Left lobe of liver (tissue), 2 donors: ENCODE measurements around the gene DDX23. TPM values are rescaled to one million over a fixed set of nuclear protein-coding genes. Genes with fewer than 3 reads are reported as not detected.
A peak's percentile ranks its signal among the peaks of the same experiment; 100 is the strongest.

ENCODE experiments used
- ATAC-seq: fragments of 200-7000 bp; cut with Tn5 transposase; one replicate; pipeline ENCODE4 v1.9.1; 2020; ENCODE audit warnings: mild to moderate bottlenecking, moderate library complexity
- DNase-seq: peaks from one replicate; pipeline ENCODE4 v3.0.0-alpha.2; 2020; ENCODE audit warnings: low spot score
- total RNA-seq: library from RNA; stranded (reverse); gene quantifications from one replicate; pipeline ENCODE4 v1.2.1, GENCODE V29; 2021
- donor health status: DM: no; HTN: no; CAD: no; lungs with moderate emphysema.
- donor health status: DM: no; HTN: yes; CAD: no.

The DDX23 gene
- total RNA-seq, 1 donor from 2014 or later = 33.3 TPM

DNA sequence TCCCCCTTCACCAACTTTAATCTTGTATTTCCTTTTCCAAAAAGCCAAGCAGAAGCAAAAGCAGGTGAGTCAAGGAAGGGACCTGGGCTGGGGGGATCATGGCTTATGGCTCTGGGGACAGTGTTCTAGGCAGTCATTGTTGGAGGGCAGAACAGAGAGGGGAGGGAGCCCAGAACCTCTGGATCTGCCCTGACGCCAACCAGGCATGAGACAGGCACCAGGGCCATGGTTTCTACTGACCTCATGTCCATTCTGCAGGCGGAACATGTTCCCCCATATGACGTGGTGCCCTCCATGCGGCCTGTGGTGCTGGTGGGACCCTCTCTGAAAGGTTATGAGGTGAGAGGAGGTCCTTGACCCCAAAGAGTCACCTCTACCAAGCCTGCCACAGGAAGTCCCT is 27.1 kb downstream of the DDX23 start:
- DNase-seq = no peak
- ATAC-seq = no peak

DNA sequence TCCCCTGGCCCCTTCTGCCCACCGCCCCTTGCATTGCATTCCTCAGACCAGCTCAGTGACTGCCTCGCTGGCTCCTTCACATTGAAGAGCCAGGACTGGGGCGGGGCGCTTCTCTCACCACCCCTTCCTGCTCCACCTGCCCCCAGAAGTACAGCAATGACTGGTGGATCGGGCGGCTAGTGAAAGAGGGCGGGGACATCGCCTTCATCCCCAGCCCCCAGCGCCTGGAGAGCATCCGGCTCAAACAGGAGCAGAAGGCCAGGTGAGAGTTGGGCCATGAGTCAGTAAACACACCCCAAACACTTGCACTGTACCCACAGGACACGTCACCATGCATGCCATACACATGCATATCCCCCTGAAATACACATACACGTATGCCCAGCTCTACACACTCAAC is 27.9 kb downstream of the DDX23 start:
- no peak for ATAC-seq
- DNase-seq = no peak

DNA sequence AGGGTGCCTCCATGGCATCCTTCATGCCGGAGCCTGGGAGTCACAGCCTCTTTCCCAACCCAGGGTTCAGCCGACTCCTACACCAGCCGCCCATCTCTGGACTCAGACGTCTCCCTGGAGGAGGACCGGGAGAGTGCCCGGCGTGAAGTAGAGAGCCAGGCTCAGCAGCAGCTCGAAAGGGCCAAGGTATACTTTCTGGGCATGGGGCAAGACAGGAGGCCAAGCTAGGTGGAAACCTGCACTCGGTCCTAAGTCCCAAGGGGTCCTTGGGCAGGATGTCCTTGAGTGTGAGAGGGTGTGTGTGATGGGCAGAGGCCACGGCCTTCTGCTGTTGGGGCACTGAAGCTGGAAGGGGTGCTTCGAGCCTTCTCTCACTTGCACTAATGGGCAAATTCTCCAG is 28.7 kb downstream of the DDX23 start:
- ATAC-seq (no peak), DNase-seq (no peak)

DNA sequence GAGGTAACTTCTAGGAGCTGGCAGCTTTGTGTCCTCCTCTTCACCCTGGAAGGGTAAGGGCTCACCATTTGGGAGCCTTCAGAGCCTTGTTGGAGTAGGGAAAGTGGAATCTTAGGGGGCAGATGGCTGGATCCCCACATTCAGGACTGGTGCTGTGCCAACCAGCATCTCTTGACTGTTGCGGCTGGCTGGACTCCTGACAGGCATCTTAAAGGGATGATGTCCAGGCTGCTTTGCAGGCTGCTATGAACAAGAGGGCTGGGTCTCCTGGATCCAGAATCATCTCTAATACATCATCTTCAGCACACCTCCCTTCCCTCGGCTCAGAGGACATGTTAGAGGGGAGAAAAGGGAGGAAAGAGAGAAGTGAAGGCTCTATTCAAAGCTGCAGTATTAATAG is 29.3 kb downstream of the DDX23 start:
- ATAC-seq = no peak

DNA sequence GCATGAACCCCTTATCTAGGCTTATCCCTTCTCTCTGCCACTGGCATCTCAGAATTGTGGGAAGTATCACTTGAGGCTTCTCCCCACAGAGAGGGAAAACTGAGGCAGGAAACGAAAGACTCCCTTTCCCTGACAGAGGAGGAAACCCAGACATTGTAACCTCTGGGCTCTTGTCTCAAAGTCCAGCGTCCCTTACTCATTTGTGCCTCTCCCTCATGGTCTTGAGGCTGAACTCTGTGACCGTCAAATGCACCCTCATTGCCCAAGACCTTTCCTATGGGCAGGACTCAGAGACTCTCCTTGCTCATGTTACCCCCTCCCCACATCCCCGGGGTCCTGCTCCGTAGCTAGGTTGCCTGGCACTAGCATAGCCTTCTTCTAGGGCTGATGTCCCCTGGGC is 29.8 kb downstream of the DDX23 start:
- ATAC-seq (no peak), DNase-seq (no peak)

More for the DNA sequence above, 29.3 kb downstream of the DDX23 start:
- DNase-seq = no peak

DNA sequence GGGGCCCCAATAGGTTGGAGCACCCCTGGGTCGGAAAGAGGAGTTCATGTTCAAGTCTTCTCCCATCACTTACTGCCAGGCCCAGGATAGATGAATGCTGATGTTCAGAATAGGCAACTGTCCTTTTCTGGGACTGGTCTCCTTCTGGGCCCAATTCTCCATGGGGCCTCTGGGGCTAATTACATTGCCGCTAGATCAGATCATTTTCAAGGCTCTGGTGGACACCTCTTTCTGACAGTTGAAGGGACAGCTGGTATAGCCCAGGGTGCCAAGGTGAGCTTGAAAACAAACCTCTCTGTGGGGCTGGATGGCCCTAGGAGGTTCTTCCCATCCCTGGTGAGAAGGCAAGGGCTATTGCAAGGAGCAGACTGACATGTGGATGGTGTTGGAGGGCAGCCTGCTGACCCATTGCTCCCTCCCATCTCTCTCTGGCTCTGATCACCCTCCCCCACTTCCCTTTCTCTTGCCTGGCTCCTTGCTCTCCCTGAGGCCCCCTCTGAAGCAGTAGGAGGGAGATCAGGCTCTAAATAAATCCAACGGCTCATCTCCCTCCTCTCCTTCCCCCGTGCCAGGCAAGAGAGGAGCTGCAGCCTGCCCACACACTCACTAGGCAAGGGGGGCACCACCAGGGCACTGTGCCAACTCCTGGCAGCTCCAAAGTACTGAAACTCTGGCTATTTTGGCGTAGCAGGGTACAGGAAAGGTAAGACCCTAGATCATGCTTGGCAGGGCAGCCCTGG is 31.8 kb downstream of the DDX23 start:
- DNase-seq = no peak
- ATAC-seq = no peak

DNA sequence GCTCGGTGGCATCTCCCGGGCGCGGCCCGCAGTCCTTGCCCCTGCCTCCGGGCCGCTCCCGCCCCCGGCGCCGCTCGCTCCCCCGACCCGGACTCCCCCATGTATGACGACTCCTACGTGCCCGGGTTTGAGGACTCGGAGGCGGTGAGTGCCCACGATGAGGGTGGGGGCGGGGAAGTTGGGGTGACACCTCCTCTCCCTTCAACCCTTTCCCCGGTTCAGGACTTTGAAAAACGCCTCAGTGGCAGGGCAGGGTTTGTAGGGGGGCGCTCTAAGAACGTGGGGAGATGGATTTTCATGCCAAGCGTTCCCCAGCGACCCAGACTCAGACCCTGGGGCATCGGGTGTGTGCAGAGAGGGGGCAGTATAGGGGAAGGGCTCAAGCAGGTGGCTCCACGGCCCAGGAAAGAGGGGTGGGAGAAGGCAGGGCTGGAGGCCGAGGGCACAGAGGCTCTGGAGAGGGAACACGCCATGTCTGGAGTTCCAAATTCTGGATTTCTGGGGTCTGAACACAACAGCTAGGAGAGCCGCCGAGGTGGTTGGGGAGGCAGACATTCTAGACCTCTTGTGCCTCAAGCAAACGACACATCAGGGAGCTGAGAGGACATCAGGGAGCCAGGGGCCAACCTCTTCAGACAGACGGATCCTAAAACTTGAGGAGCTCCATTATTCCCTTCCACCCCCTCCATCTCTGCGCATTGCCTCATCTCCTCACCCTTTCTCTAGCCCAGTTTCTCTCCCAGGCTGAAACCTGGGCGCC is 33.0 kb downstream of the DDX23 start:
- no peak for DNase-seq

DNA sequence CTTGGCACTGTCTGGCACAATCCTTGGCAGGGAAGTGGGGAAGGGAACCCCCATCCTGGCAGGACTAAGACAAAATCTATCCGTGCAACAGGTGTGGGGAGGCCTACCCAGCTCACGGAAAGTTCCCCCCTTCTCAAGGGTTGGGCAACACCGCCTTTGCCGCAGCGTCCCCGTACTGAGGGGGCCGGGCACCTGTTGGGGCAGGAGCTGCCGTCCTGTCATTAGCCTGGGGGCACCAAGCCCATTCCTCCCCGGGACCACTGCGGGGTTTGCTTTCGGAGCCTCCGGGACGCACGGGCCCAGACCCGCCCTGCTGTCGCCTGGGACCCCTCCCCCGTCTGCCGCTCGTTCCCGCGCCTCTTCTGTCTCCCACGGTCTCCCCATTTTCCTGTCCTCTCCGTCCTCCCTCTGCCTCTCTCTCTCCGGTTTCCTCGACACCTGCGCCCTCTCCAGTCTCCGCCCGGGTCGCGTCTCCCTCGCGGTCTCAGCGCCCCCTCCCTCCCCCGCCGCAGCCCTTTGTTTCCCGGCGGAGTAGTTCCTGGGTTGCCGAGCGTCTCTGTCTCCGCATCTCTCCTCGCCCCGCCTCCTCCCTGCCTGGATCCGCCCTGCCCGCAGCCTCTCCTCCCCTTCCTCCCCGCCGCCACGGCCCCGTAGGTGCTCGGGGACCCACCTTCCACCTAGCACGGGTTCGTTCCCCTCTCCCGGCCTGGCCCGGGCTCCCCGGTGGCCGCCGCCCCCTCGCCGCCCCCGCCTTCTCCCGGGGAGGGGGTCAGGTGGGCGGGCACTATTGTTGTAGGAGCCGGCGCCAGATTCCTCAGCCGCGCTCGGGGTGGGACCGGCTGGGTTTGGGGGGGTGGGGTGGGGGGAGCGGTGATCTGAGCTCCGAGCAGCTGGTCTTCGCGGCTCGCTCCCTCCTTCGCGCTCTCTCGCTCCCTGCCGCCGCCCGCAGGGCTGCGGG is 33.8 kb downstream of the DDX23 start, which contains the start of gene CACNB3:
Gene CACNB3, plus strand, starts transcription at position 624 of the 958 bp plus-strand sequence. CDS start 434 bp downstream, outside the sequence.
- ATAC-seq = no peak
- DNase-seq = peak; percentile 55

More for the DNA sequence above, 33.0 kb downstream of the DDX23 start:
- ATAC-seq = no peak

DNA sequence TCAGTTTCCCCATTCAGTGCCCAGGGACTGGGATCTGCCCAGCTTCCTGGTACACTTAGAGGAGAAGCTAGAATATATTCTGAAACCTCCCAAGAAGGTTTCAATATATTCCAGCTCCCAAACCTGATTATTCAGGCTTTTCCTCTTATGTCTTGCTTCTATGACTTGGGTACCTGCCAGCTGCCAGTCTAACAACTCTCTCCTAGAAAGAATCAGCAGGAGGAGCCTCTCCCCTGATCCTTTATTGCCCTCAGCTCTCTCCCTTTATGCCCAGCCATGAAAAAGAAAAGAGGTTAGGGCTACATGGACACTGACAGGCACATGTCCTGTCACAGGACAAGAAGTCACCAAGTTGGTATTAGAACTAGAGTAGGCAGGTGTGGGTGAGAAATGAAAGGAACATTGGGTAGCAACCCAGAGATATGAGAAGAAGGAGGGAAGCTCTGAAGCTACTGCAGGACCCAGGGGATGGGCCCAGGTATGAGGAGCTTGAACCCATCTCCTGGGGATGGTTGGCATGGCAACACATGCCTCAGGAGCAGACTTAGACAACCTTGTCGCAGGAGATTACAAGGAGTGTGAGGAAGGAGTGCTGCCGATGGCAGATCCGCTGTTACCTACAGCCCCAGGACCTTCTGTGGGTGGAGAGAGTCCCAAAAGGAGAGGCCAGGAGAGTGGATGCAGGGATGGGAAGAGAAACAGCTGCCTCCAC is 35.7 kb downstream of the DDX23 start:
- ATAC-seq (no peak), DNase-seq (no peak)

DNA sequence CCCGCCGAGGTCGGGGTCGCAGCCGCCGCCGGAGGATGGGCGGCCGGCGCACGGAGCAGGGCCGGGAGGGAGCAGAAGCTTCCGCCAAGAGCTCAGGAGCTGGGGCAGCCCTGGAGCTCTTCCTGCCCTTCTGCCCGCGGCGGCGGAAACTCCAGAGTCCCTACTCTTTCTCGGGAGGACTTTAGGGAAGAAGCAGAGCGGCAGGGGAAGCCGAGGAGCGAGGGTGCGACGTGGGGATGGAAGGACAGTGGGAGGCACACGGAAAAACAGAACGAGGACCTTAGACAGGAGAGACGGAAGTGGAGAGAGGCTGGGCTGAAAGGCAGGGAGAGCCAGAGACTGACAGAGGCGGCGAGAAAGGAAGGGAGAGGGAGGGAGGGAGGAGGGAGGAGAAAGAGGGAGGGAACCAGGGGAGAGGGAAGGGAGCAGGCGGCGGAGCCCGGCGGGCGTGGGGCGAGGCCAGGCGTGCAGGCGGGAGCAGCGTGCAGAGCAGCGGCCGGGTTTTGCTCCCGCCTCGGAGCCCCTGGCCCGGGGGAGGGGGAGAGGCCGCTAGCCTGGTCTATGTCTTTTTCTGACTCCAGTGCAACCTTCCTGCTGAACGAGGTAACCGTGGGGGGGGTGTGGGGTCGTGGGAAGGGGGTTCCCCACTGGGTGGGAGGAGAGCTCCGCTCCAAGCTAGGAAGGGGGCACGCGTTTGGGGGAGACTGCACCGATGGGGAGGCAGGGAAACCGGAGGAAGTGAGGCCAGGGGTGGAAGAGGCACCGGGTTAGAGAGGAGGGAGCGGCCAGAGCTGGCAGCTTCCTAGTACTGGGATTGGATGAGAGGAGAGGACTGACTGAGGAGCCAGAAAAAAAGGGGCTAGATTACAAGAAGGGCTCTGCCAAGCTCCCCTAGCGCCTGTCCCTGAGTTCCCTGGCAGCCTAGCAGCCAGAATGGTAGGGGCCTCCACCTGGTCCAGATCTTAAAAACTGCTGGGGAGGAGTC is 36.5 kb downstream of the DDX23 start:
- ATAC-seq = peak; percentile 86
- DNase-seq = peak; percentile 68

DNA sequence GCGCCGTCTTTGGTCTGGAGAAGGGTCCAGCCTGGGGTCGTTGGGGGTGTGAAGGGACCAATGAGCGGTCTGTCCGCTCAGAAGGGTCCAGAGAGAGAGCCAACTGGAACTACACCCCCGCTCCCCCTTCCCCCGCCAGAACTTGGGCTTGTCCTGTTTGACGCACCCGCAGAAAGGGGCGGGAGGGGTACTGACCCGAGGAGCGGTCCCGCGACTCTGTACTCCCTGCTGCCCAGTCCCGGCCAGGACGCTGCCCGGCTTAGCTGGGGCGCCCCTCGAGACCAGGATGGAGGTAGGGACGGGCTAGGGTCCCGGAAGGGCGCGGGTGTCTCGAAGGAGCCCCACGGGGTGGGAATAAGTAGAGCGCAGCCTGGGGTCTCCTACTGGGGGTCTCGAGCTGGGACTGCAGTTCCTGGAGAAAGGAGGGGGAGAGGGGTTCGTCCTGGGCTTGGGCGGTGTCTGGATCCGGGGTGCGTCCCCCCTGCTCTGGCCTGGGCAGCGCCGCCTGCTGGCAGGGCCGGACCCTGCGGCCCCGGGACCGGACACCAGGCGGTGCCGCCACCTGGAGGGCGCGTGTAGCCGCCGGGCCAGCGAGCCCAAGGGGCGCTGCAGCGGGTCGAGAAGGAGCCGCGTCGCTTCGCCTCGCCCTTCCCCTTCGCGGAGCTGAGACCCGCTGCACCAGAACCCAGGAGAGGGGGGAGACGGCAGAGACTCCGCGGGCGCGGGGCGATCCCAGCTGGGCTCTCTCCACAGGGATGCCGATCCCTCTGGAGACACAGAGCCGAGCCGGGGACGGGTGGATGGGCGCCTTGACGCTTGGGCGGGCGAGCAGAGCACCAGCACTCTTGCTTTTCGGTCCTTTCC is 37.5 kb downstream of the DDX23 start:
- ATAC-seq = peak; percentile 92
- peak; percentile 80 for DNase-seq

DNA sequence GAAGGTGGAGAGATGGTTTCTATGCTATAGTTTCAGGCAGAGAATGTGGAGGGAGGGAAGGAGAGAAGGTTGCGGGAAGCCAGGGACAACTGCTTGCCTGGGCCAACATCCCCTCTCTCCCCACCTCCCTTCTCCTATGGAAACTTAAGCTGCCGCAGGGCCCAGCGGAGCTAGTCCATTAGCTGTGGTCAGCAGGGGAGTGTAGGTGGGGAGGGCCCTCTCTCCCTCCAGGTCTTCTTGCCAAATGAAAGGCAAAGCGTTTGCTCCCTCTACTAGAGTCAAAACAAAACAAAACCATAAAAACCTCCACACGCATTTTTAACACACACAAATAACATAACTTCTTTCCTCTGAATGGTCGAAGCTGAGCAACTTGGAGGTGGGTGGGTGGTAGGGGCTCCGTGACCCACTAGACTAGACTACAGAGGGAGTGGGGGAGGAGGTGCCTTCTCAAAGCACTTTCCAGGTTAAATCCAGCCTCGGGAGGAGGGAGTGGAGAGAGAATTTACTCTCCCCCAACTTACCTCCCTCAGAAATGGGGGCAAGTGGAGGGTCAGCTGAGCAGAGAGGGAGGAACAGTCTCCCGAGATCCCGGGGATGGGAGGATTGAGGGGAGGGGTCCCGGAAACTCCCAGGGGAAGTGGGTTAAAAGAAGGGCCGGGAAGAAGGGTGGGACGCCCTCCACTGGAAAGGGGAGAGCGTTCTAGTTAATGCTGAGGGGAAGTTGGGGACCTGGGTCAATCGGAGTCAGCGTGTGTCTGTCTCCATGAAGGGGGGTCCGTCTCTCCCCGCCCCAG is 38.3 kb downstream of the DDX23 start:
- DNase-seq = no peak
- ATAC-seq = no peak

DNA sequence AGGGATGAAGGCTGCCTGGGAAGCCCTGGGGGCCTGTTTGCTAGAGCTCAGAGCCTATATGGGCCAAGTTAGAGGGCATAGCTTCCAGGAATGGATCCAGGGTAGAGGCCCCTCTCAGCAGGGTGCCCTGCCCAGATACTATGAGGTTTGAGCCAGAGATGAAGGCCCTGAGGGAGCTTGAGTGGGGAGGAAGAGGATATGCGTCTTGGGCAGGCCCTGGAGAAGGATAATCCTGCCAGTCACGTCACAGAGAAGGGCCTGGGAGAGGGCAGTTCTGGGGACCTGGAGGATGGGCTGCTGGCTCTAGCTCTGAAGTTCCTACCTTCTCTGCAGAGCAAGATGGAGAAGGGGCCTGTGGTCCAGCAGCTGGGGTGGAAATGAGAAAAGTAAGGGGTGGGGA is 39.6 kb downstream of the DDX23 start:
- DNase-seq = no peak
- no peak for ATAC-seq

DNA sequence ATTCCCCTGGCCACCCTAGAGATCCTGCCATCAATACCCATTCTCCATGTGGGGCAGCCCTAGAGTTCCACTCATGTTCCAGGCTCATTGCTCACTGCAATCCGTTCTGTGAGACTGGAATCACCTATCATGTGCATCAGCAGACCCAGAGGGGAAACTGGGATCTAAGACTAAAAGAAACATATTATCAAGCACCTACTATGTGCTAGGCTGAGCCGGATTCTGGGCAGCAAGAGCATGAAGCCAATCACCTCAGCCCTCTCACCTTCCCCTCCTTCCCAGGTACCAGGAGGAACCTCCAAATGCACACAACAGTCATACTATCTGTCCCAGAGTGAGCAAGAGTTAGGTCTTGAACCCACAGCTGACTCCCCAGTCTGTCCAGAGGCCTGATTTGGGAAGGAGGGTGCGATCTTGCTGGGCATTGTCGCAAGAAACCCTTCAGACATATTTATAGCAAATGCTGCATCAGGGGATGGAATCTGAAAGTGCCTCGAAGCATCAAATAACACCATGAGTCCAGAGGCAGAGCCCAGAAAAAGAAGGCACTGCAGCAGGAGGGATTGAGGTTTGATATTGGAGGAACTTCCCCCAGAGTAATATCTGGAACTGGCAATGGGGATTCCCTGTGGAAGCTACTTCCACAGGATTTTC is 40.4 kb downstream of the DDX23 start:
- ATAC-seq (no peak), DNase-seq (no peak)

DNA sequence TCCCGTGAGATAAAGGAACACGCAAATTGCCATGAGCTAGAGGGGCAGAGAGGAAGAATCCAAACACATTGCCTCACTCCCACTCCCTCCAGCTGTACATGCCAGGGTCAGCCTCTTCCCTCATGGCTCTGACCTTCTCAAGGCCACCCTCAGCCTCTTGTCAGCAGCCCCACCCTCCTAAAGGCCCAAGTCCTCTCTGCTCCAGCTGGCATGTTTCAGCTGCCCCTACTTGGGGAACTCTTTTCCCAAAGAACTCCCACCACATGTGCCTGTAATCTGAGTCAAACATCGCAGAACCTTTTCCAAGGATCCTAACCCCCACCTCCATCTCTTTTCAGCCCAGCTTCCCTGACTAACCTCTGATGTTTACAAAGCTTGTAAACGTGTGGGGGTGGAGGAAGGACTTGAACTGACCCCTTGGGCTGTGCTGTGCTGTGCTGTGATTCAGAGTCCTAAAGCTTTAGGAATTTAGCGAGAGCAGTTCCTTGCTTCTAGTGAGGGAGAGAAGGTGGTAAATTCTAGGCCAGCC is 41.0 kb downstream of the DDX23 start:
- DNase-seq (no peak), ATAC-seq (no peak)

DNA sequence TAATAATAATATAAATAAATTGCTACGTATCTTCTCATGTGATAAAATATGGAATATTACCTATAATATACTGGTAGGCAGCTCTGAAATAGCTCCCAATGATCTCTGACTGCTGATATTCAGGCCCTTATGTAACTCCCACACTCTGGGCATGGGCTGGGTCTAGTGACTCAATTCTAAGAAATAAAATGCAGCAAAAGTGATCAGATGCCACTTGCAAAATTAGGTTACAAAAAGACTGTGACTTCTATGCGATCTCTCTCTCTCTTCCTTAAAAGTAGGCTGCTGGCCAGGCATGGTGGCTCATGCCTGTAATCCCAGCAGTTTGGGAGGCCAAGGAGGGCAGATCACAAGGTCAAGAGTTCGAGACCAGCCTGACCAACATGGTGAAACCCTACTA is 44.0 kb downstream of the DDX23 start:
- no peak for ATAC-seq

DNA sequence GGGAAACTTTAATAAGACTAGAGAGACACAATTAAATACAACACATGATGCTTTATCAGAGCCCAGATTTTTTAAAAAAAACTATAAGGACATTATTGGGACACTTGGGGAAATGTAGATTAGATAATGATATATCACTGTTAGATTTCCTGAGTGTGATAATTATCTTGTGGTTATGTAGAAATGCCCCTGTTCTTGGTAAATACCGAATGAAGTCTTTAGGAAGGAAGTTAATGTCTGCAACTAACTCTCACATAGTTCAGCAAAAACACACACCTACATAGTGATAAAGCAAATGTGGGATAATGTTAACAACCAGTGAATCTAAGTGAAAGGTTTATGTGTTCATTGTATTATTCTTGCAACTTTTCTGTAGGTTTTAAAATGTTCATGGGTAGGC is 48.3 kb downstream of the DDX23 start:
- DNase-seq (no peak), ATAC-seq (no peak)

More for the DNA sequence above, 44.0 kb downstream of the DDX23 start:
- DNase-seq = no peak
